ENCODE measurements around the gene MAP3K7CL. TPM values are rescaled to one million over a fixed set of nuclear protein-coding genes. Genes with fewer than 3 reads are reported as not detected.
"Not testable (repeated sequence)": the region's sequence is repeated elsewhere in the genome, so short reads cannot be mapped to it uniquely, and the experiment has no call there.

The MAP3K7CL gene
- total RNA-seq, 1 donor from 2014 or later: 12.9 TPM

- DNase-seq: no peak
These were observed 3.4 kb downstream of the MAP3K7CL start for GRCh38 chr21:29133796-29134195.

GRCh38 chr21:29135481-29135880 is 5.0 kb downstream of the MAP3K7CL start:
- DNase-seq: no peak

GRCh38 chr21:29136033-29136432 is 5.6 kb downstream of the MAP3K7CL start:
- DNase-seq: peak; percentile 5

DNA sequence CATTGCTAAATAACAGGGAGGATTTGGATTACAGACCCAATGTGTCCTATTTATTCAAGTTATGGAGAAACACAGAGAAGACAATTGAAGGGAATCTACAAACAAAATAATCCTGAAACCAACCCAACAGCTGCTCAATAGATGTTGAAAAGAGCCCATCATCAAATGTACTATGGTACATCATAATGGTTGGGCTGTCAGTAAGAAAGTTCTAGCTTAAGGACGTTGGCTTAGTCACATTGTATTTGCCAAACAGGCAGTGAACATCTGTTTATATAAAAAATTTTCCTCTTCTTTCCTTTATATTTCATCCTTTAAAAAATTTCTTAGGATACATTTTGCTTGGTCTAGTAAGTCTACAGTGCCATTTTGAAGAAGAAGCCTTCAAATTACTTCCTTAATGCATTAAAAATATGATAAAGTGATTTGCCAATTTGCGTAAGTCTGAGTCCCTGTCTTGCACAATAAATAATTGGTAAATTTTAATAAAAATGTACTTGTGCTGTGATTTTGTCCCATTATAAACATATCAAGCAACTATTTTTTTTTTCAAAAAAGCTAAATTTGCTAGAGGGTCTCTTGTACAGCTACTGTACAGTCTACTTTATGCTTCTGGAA is 14.4 kb downstream of the MAP3K7CL start:
- no peak for DNase-seq

DNA sequence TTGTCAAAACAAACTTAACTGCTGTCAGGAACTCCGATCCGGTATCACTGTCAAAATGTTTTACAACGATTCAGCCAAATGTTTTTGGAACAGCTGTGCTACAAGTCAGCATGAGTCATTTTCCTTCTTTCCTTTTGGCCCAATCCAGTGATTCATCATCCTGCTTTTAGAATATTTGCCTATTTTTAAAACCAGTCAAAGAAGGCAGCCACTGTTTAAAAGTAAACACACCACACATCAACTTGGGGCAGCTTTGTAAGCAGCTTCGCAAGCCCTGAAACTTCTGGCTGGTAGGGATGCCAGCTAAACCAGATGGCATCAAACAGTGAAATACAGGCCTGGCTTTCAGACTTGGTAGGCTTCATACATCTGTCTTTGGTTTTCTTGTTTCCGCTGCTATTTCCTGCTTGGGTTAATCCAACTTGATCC is 14.9 kb downstream of the MAP3K7CL start:
- DNase-seq: peak; percentile 85

DNA sequence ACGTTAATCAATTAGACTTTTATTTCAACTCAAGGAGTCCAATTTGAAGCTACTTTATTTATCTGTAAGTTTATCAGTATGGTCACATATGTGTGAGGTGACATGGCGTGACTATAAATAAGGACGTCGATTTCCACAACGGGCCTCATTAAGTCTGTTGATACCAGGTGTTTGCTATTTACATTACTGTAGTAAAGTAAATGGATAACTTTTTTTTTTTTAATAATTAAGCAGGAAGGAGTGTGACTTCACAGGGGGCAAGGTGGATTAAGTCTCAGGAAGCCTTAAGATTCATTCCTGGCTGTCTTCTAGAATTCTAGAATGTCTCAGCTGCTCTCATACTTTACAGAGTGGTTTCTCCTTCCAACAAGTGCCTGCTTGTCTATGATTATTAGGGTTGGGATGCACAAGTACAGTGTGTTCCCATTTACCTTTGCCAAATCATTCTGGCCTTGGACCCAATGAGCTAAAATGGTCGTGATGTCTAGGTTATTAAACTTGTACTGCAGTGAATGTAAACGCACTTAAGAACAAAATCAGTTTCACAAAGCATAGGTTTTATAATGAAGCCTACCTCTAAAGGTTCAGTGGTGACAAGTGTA is 15.5 kb downstream of the MAP3K7CL start:
- DNase-seq: no peak

- DNase-seq: no peak
These were observed 16.3 kb downstream of the MAP3K7CL start for GRCh38 chr21:29146726-29147125.

- DNase-seq: no peak
These were observed 18.1 kb downstream of the MAP3K7CL start for GRCh38 chr21:29148530-29148929.

DNA sequence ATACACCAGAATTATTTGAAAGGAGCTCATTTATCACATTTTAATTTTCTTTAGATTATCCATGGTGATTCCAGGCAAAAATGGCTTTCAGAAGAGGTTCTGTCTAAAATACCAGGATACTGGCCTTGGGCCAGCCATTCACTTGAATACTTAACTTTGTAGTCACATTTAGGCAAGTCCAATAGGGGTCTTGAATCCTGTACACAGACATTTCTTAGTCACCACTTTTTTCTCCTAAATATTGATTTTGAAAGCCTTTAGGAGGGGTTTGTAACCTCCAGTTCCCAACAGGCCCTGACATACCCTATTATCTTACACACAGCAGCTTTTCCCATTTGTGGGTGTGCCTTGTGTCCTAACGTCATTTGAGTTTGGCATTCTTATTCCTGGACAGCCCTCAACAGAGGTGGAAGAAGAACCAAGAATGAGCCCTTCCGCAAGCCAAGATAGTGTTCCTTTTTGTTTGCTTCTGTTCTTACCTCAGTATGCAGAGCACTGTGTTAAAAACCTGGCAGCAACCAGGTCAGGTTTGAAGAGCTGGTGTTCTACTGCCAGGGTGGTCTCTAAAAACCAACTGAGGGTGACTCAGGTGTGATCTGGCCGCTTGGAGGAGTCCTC is 19.5 kb downstream of the MAP3K7CL start:
- no peak for DNase-seq

GRCh38 chr21:29151931-29152330 is 21.5 kb downstream of the MAP3K7CL start:
- no peak for DNase-seq

DNA sequence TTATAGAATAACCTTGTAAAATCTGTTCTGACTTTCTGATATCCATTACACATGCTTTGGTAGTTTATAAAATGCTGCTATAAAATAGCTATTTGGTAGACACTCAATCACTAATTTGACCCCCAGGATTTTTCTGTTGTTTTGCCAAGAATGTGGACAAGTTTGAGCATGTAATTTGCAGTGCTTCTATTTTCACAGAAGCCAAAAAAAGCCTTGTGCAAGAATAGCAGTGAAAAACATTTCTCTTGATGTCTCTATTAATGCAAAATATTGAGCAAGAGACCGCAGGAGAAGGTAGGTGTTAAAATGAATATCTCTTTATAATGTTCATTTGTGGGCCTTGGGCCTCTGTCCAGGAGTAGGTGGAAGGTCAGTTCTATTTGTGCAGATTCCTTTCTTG is 22.5 kb downstream of the MAP3K7CL start:
- no peak for DNase-seq

- no peak for DNase-seq
These were observed 23.8 kb downstream of the MAP3K7CL start for GRCh38 chr21:29154270-29154669.

- no peak for DNase-seq
These were observed 24.9 kb downstream of the MAP3K7CL start for GRCh38 chr21:29155118-29155932.

GRCh38 chr21:29155933-29156260 is 25.5 kb downstream of the MAP3K7CL start:
- no peak for DNase-seq

- no peak for DNase-seq
These were observed 26.6 kb downstream of the MAP3K7CL start for GRCh38 chr21:29157080-29157479.

GRCh38 chr21:29159842-29160241 is 29.4 kb downstream of the MAP3K7CL start:
- DNase-seq: no peak

DNA sequence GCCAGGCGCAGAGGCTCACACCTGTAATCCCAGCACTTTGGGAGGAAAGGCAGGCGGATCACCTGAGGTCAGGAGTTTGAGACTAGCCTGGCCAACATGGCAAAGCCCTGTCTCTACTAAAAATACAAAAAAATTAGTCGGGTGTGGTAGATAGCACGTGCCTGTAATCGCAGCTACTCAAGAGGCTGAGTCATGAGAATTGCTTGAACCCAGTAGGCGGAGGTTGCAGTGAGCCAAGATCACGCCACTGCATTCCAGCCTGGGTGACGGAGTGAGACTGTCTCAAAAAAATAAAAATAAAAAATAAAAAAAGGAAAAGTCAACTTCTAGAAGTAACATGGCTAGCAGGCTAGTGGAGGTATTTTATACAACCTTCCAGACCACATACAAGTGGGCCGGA is 32.4 kb downstream of the MAP3K7CL start:
- not testable (repeated sequence) for DNase-seq

GRCh38 chr21:29163341-29164115 is 33.1 kb downstream of the MAP3K7CL start:
- DNase-seq: no peak

GRCh38 chr21:29164323-29164942 is 34.0 kb downstream of the MAP3K7CL start:
- DNase-seq: peak; percentile 74

DNA sequence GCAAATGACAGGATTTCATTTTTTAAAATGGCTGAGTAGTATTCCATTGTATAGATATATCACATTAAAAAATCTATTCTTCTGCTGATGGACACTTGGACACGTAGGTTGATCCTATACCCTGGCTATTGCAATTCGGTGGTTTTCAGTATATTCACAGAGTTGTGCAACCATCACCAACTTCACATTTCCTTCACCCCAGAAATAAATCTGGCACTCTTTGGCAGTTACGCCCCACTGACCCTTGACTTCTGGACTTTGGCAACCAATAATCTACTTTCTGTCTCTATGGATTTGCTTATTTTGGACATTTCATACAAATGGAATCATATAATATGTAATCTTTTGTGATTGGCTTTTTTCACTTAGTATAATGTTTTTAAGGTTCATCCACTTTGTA is 35.9 kb downstream of the MAP3K7CL start:
- DNase-seq: no peak

DNA sequence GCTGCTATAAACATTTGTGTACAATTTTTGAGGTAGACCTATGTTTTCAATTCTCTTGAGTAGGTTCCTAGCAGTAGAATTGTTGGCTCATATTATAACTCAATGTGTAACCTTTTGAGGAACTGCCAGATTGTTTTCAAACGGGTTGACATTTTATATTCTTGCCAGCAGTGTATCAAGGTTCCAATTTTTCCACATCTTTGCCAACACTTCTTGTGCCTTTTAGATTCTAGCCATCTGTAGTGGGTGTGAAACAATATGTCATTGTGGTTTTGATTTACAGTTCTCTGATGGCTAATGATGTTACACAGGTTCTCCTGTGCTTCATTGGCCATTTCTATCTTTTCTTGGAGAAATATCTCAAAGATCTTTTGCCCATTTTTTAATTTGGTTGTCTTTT is 36.4 kb downstream of the MAP3K7CL start:
- DNase-seq: no peak

DNA sequence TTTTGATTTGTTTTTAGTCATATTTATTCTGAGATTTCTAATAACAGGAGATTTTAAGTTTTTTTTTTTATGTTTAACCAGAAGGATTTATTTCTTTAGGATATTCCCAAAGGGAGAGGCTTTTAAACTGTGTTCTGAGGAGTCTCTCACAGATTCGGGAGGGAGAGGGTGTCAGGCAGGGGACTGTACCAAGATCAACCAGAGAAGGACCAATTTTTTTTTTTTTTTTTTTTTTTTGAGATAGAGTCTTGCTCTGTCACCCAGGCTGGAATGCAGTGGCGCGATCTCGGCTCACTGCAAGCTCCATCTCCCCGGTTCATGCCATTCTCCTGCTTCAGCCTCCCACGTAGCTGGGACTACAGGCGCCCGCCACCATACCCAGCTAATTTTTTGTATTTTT is 37.0 kb downstream of the MAP3K7CL start:
- DNase-seq: not testable (repeated sequence)

Data from skin of body (tissue), 2 donors.